IMR-90 (cell line): ENCODE results near the gene ATP5ME. TPM values are rescaled to one million over a fixed set of nuclear protein-coding genes. Genes with fewer than 3 reads are reported as not detected.

Source experiments
- ATAC-seq: fragments of 200-7000 bp; cut with Tn5 transposase; 2 replicates; pipeline ENCODE4 v1.9.1; 2020; ENCODE audit warnings: low read depth, mild to moderate bottlenecking, moderate library complexity
- BruUV-seq: library from RNA; stranded (reverse); fragments of 400-500 nt; replicated peaks from 2 replicates; lab custom pipeline; 2021; lab: Mats Ljungman, UMichigan
- CTCF ChIA-PET: fragments of 300-600 bp; formaldehyde crosslinking; extraction: SDS; loops from one replicate; lab custom pipeline; 2021; ENCODE audit warnings: antibody characterized with exemption; lab: Yijun Ruan, JAX
- POLR2A ChIA-PET: fragments of 300-600 bp; sonication (Branson Sonifier 250); formaldehyde crosslinking; loops from one replicate; lab custom pipeline; 2022; ENCODE audit warnings: antibody characterized with exemption; ENCODE audit not compliant: unreplicated experiment; lab: Charles Lee
- DNase-seq: peaks from one replicate; pipeline ENCODE4 v3.0.0; 2013
- H2AFZ ChIP-seq: replicated peaks from 2 replicates; pipeline ENCODE3; 2013; ENCODE audit warnings: low read length, mild to moderate bottlenecking; ENCODE audit not compliant: poor library complexity
- H2AK5ac ChIP-seq: 2 replicates; pipeline ENCODE4 v1.6.1; 2013; ENCODE audit warnings: low read depth, low read length, inconsistent platforms
- H2AK9ac ChIP-seq: replicated peaks from 2 replicates; pipeline ENCODE3; 2013; ENCODE audit warnings: mild to moderate bottlenecking, low read depth, low read length, moderate library complexity; ENCODE audit not compliant: poor library complexity
- H2BK120ac ChIP-seq: 2 replicates; pipeline ENCODE4 v1.6.1; 2013; ENCODE audit warnings: low read depth, low read length, inconsistent platforms
- H2BK15ac ChIP-seq: 3 replicates; pipeline ENCODE4 v1.6.1; 2013; ENCODE audit warnings: low read depth, low read length, inconsistent platforms
- H2BK20ac ChIP-seq: 2 replicates; pipeline ENCODE4 v1.6.1; 2013; ENCODE audit warnings: low read depth, mild to moderate bottlenecking, inconsistent platforms, low read length, moderate library complexity
- H2BK5ac ChIP-seq: 2 replicates; pipeline ENCODE4 v1.6.1; 2013; ENCODE audit warnings: mild to moderate bottlenecking, low read depth, low read length, inconsistent platforms; ENCODE audit not compliant: poor library complexity, severe bottlenecking
- H3K14ac ChIP-seq: replicated peaks from 2 replicates; pipeline ENCODE4 v1.6.1; 2013; ENCODE audit warnings: low read depth, low read length, inconsistent platforms
- H3K18ac ChIP-seq: 2 replicates; pipeline ENCODE4 v1.6.1; 2013; ENCODE audit warnings: low read depth, low read length, control low read depth
- H3K23ac ChIP-seq: 2 replicates; pipeline ENCODE4 v1.6.1; 2013; ENCODE audit warnings: low read depth, low read length, inconsistent platforms
- H3K27ac ChIP-seq: 2 replicates; pipeline ENCODE4 v1.5.1; 2013; ENCODE audit warnings: mild to moderate bottlenecking, control low read depth, low read length; ENCODE audit not compliant: insufficient read depth
- H3K27me3 ChIP-seq: 2 replicates; pipeline ENCODE4 v1.6.1; 2013; ENCODE audit warnings: low read length; ENCODE audit not compliant: control insufficient read depth, insufficient read depth
- H3K36me3 ChIP-seq: 2 replicates; pipeline ENCODE4 v1.6.1; 2013; ENCODE audit warnings: low read length, mixed read lengths; ENCODE audit not compliant: control insufficient read depth, insufficient read depth
- H3K4ac ChIP-seq: 2 replicates; pipeline ENCODE4 v1.6.1; 2013; ENCODE audit warnings: low read depth, low read length, inconsistent platforms
- H3K4me1 ChIP-seq: 2 replicates; pipeline ENCODE4 v1.6.1; 2013; ENCODE audit warnings: low read length, mixed read lengths; ENCODE audit not compliant: control insufficient read depth, insufficient read depth
- H3K4me2 ChIP-seq: 2 replicates; pipeline ENCODE4 v1.6.1; 2013; ENCODE audit warnings: low read depth, mild to moderate bottlenecking, control low read depth, low read length, moderate library complexity
- H3K4me3 ChIP-seq: 2 replicates; pipeline ENCODE4 v1.5.1; 2013; ENCODE audit warnings: low read depth, mild to moderate bottlenecking, control low read depth, low read length, moderate library complexity; ENCODE audit not compliant: insufficient read depth
- H3K56ac ChIP-seq: 2 replicates; pipeline ENCODE4 v1.6.1; 2013; ENCODE audit warnings: low read length, inconsistent platforms; ENCODE audit not compliant: insufficient read depth; ENCODE audit errors: extremely low read depth
- H3K79me1 ChIP-seq, 2 experiments: 2 replicates each; pipeline ENCODE4 v1.6.1; 2013; ENCODE audit warnings: low read length in 2 of 2, inconsistent platforms in 1 of 2, low read depth in 1 of 2
- H3K9ac ChIP-seq: 2 replicates; pipeline ENCODE4 v1.6.1; 2013; ENCODE audit warnings: low read depth, low read length, control low read depth
- H3K9me1 ChIP-seq: 2 replicates; pipeline ENCODE4 v1.6.1; 2013; ENCODE audit warnings: low read length, inconsistent platforms; ENCODE audit not compliant: insufficient read depth
- H3K9me3 ChIP-seq: 2 replicates; pipeline ENCODE4 v1.6.1; 2013; ENCODE audit warnings: low read length; ENCODE audit not compliant: control insufficient read depth, insufficient read depth
- H4K20me1 ChIP-seq: 2 replicates; pipeline ENCODE4 v1.6.1; 2013; ENCODE audit warnings: low read length, inconsistent platforms; ENCODE audit not compliant: insufficient read depth
- H4K5ac ChIP-seq: 2 replicates; pipeline ENCODE4 v1.6.1; 2013; ENCODE audit warnings: mild to moderate bottlenecking, low read depth, low read length, control low read depth
- H4K8ac ChIP-seq, 2 experiments: 2 replicates each; pipeline ENCODE4 v1.6.1; 2013; ENCODE audit warnings: low read depth in 2 of 2, low read length in 2 of 2, control low read depth in 1 of 2, inconsistent platforms in 1 of 2
- H4K91ac ChIP-seq: 2 replicates; pipeline ENCODE4 v1.6.1; 2013; ENCODE audit warnings: low read depth, low read length, inconsistent platforms; ENCODE audit not compliant: insufficient read depth
- MAZ ChIP-seq: IDR thresholded peaks from 2 replicates; pipeline ENCODE4 v1.6.1; 2012; ENCODE audit warnings: low read depth, mild to moderate bottlenecking, low read length, improper control_type of control experiment, moderate library complexity, borderline replicate concordance
- MXI1 ChIP-seq: IDR thresholded peaks from 2 replicates; pipeline ENCODE4 v1.6.1; 2012; ENCODE audit warnings: low read depth, mild to moderate bottlenecking, low read length, moderate library complexity, borderline replicate concordance
- POLR2A ChIP-seq: IDR thresholded peaks from 2 replicates; pipeline ENCODE4 v1.6.1; 2012; ENCODE audit warnings: mild to moderate bottlenecking, low read depth, low read length
- RAD21 ChIP-seq: IDR thresholded peaks from 2 replicates; pipeline ENCODE4 v1.6.1; 2012; ENCODE audit warnings: low read length, improper control_type of control experiment
- RFX5 ChIP-seq: IDR thresholded peaks from 2 replicates; pipeline ENCODE4 v1.8.0; 2012; ENCODE audit warnings: low read depth, mild to moderate bottlenecking, low read length, moderate library complexity
- WGBS, 2 experiments: methylation state at CpG; one replicate each; pipeline versions ENCODE4 v1.1.5 to v1.1.7; 2013; ENCODE audit warnings: missing lambda C conversion rate in 2 of 2; ENCODE audit not compliant: insufficient read length in 1 of 2; ENCODE audit errors: extremely low coverage in 2 of 2; 5-methylcytosine and 5-hydroxymethylcytosine counted together
- dilution Hi-C: fragments of 300-500 bp; cut with HindIII; formaldehyde crosslinking; loops from one replicate; pipeline ENCODE4 v1.14.3; 2018; ENCODE audit warnings: low sequenced_read_pairs; ENCODE audit not compliant: unreplicated experiment
- in situ Hi-C: fragments of 300-500 bp; cut with MboI; formaldehyde crosslinking; loops from 3 replicates; pipeline ENCODE4 v1.14.3; 2019; ENCODE audit warnings: low sequenced_read_pairs, inconsistent platforms, mixed read lengths
- intact Hi-C: fragments of 100-400 bp; cut with micrococcal nuclease; formaldehyde crosslinking; loops from 2 replicates; pipeline ENCODE4 v1.10.0; 2022
- polyA plus RNA-seq, 3 experiments: library from polyadenylated mRNA; depleted of rRNA; stranded (reverse); fragments of >200 nt; gene quantifications; 2 replicates each; pipeline ENCODE4 v1.2.3, GENCODE V29; 2012; ENCODE audit warnings: low replicate concordance in 1 of 3
- total RNA-seq: library from RNA; depleted of rRNA; stranded (reverse); fragments of >200 nt; gene quantifications from 2 replicates; pipeline ENCODE4 v1.2.3, GENCODE V29; 2012
- TF ChIP-seq, protein P1 (sequence below): conservative IDR thresholded peaks from 2 replicates; pipeline ENCODE4 v1.5.1; 2012; ENCODE audit warnings: mild to moderate bottlenecking, low read depth, low read length, improper control_type of control experiment

Gene ATP5ME
- total and polyA plus RNA-seq, 2 of the 4 experiments (the other 2 are of a cell fraction): 39.3 to 603 TPM

DNA sequence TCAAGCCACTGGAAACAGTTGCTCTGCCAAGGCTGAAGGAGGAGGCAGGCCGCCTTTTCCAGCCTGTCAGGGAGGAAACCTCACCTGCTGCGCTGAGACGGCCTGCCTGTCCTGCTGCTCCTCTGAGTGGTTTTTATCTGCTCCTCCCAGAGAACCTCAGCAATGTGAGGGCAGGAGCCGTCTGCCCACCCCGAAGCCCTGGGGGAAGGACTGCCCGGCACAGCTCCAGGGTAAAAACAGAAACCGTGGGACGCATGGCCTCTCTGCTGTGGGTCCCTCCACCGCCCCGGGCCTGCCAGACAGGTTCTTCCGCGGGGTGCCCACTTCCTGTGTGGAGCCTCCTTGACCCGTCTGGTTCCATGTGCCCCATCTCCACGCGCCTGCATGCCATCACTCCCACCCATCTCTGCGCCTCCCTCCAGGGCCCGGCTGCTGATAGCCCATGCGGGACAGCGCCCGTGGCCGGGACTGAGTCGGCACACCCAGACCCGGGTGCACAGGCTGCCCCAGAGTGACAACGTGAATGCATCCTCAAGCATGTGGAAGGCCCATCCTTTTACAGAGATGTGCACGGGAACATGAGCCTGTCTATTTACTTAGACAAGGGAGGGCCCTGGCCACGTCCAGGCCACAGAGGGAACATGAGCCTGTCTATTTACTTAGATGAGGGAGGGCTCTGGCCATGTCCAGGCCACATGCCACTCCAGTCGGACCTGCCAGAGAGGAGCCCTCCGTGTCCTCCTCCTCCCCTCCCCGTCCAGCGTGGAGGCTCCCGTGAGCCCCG lies 18.9 kb upstream of the ATP5ME start:
- no peaks in the 10 kb centered on the region for H3K9me3 ChIP-seq
- POLR2A ChIA-PET: no interaction called here
- no peak overlapping the region for H3K23ac ChIP-seq
- no peak overlapping the region for H2BK120ac ChIP-seq
- H4K8ac ChIP-seq: no peak overlapping the region
- TF ChIP-seq RAD21 (no peak), MXI1 (no peak), MAZ (no peak), RFX5 (no peak), POLR2A (no peak)
- TF ChIP-seq, protein P1, sequence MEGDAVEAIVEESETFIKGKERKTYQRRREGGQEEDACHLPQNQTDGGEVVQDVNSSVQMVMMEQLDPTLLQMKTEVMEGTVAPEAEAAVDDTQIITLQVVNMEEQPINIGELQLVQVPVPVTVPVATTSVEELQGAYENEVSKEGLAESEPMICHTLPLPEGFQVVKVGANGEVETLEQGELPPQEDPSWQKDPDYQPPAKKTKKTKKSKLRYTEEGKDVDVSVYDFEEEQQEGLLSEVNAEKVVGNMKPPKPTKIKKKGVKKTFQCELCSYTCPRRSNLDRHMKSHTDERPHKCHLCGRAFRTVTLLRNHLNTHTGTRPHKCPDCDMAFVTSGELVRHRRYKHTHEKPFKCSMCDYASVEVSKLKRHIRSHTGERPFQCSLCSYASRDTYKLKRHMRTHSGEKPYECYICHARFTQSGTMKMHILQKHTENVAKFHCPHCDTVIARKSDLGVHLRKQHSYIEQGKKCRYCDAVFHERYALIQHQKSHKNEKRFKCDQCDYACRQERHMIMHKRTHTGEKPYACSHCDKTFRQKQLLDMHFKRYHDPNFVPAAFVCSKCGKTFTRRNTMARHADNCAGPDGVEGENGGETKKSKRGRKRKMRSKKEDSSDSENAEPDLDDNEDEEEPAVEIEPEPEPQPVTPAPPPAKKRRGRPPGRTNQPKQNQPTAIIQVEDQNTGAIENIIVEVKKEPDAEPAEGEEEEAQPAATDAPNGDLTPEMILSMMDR: no peak
- H3K27me3 ChIP-seq: peaks cover 18% of the 10 kb centered on the region
- 73% methylated on average over 10 of the region's 32 CpGs; no CpG with 5 or more reads in 1 of the 2 experiments for WGBS, 2 experiments
- 0 out of 4 replicates have a peak, but pooled peaks cover 0 to under 1% of the 10 kb centered on the region in 2 experiments for H3K79me1 ChIP-seq
- BruUV-seq: no TSS peak
- dilution Hi-C loops: no loop called here
- no peaks in the 10 kb centered on the region for H4K20me1 ChIP-seq
- H2AK5ac ChIP-seq: no peak overlapping the region
- H4K5ac ChIP-seq: no peak overlapping the region
- no peak overlapping the region for H3K4me3 ChIP-seq
- no peak for DNase-seq
- no peak overlapping the region for H3K27ac ChIP-seq
- H2AK9ac ChIP-seq: no peak overlapping the region
- H3K56ac ChIP-seq: no peak overlapping the region
- H3K4me1 ChIP-seq: peaks cover under 1% of the 10 kb centered on the region
- H3K36me3 ChIP-seq: no peaks in the 10 kb centered on the region
- peaks cover under 1% of the 10 kb centered on the region; the same call in 1 of the 2 replicates for H3K9me1 ChIP-seq
- no peak overlapping the region for H2BK15ac ChIP-seq
- no peak overlapping the region for H3K14ac ChIP-seq
- no peak for ATAC-seq
- H4K91ac ChIP-seq: no peak overlapping the region
- CTCF ChIA-PET: no interaction called here
- in situ Hi-C loops: no loop called here
- no peak overlapping the region for H2AFZ ChIP-seq
- no peak overlapping the region for H3K18ac ChIP-seq
- no peak overlapping the region for H3K9ac ChIP-seq
- no peak overlapping the region for H2BK5ac ChIP-seq
- H2BK20ac ChIP-seq: no peak overlapping the region
- no peak overlapping the region for H3K4me2 ChIP-seq
- intact Hi-C loops: no loop called here
- no peak overlapping the region for H3K4ac ChIP-seq
